Measurements from ENCODE around the gene EID2B.

Gene EID2B

GRCh38 chr19:39499932-39500331 is 32.7 kb downstream of the EID2B start:
- DNase-seq (ENCODE audit: low read depth in 2 of 2) = no peak

GRCh38 chr19:39498798-39499642 is 33.6 kb downstream of the EID2B start, which contains the start of gene DLL3:
Gene DLL3, plus strand, starts transcription at chr19:39498947. Its CDS starts 28 bp downstream, at chr19:39498975.
- DNase-seq (ENCODE audit: low read depth in 2 of 2) = no peak

GRCh38 chr19:39497996-39498797 is 34.5 kb downstream of the EID2B start:
- DNase-seq (ENCODE audit: low read depth in 2 of 2) = no peak

DNA sequence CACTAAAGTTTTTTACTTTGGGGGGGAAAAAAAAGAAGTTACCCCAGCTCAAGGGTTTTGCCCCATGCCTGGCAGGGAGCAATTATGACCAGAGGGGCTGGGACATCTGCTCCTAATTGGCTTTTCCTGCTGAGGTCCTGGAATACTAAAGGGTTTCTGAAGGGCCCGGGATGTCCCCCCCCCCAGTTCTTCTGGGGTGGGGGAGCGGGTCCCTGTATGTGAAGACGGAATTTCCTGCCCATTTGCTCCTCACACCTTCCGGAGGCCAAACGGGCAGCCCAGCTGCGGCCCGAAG is 35.0 kb downstream of the EID2B start:
- no peak for DNase-seq (ENCODE audit: low read depth in 2 of 2)

- DNase-seq (ENCODE audit: low read depth in 2 of 2) = no peak
Measured at GRCh38 chr19:39496063-39496462, 36.6 kb downstream of the EID2B start.

DNA sequence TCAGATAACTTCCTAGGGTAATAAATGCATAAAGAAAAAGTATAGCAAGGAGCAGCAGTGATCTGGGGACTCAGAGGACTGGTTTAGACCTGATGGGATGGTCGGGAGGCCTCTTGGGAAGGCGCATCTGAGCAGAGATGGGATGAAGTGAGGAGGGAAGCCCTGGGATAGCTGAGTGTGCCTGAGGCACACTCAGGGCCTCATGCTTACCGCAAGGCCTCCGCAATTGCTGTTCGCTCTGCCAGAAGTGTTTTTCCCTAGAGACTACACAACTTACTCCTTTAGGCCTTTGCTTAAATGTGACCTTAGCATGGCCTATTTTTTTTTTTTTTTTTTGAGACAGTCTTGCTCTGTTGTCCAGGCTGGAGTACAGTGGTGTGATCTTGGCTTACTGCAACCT is 38.0 kb downstream of the EID2B start:
- DNase-seq (ENCODE audit: low read depth in 2 of 2) = no peak

- no peak for DNase-seq (ENCODE audit: low read depth in 2 of 2)
Measured at GRCh38 chr19:39492788-39493187, 39.9 kb downstream of the EID2B start.

DNA sequence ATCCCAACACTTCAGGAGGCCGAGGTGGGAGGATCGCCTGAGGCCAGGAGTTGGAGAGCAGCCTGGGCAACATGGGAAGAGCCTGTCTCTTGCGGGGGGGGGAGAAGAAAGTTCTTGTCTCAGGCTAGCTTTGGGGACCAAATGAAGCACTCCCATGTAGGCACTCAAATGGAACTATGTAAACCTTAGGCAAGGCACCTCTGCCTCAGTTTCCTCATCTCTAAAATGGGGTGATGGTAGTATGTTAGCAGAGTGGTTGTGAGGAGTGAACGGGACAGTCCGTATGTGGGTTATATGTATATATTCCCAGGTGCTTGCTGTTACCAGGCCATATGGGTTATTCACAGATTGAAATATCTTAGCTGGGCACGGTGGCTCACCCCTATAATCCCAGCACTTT is 40.4 kb downstream of the EID2B start:
- DNase-seq (ENCODE audit: low read depth in 2 of 2) = no peak

GRCh38 chr19:39489756-39490155 is 42.9 kb downstream of the EID2B start:
- no peak for DNase-seq (ENCODE audit: low read depth in 2 of 2)

GRCh38 chr19:39483141-39483540 is 49.5 kb downstream of the EID2B start:
- no peak for DNase-seq (ENCODE audit: low read depth in 2 of 2)

DNA sequence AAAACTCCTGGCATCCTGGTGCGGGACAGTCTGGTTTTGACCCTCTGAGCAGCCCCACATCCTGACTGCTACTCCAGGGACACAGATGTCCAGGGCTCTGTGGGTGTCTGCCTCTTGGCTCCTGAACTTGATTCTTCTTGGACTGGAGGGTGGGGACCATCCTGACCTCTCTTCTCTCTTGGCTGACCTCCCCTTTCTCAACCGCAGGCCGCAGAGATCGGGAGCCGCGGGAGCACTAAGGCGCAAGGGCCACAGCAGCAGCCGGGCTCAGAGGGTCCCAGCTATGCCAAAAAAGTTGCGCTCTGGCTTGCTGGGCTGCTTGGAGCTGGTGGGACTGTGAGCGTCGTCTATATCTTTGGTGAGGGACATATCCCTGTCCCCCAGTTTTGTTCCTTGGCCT is 51.0 kb downstream of the EID2B start:
- DNase-seq (ENCODE audit: low read depth in 2 of 2) = no peak

GRCh38 chr19:39481229-39481545 is 51.5 kb downstream of the EID2B start:
- no peak for DNase-seq (ENCODE audit: low read depth in 2 of 2)

All from stimulated activated CD8-positive, alpha-beta memory T cell treated with anti-CD3 and anti-CD28 coated beads, Interleukin-15, amount 100 ng/mL, for 48 hours (primary cell).